Measurements from ENCODE around the gene TSPAN15.
A peak's percentile ranks its signal among the peaks of the same experiment; 100 is the strongest.

Gene TSPAN15

DNA sequence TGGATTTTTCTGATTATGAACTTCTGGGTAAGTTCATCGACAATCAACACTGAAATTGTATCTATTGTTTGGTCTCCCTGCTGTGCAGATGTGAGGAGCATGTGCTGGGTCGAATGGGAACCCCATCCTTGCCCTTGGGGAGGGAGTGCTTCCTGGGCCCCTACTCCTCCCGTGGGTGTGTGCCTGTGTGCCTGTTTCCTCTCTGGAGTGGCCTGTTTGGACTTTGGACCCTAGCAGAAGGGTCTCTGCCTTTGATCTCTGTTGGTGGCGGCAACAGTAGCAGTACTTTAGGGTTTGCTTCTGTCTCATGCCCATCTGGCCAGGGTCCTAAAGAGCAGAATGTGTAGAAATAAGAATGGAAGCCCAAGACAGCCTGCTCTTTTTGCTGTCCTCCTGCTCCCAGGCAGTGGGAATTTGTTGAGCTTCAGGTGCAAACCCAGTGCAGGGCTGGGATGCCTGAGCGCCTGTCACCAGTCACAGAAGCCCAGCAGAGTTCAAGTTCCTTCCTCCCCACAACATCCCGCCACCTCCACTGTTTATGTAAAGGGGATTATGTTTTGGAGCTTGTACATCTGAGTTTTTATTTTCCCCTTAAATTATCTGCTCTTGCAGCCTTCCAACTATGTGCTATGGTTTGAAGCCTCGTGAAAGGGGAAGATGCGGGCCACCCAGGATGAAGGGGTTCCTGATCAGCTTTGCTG is 33.1 kb upstream of the TSPAN15 start:
- DNase-seq, result no peak

DNA sequence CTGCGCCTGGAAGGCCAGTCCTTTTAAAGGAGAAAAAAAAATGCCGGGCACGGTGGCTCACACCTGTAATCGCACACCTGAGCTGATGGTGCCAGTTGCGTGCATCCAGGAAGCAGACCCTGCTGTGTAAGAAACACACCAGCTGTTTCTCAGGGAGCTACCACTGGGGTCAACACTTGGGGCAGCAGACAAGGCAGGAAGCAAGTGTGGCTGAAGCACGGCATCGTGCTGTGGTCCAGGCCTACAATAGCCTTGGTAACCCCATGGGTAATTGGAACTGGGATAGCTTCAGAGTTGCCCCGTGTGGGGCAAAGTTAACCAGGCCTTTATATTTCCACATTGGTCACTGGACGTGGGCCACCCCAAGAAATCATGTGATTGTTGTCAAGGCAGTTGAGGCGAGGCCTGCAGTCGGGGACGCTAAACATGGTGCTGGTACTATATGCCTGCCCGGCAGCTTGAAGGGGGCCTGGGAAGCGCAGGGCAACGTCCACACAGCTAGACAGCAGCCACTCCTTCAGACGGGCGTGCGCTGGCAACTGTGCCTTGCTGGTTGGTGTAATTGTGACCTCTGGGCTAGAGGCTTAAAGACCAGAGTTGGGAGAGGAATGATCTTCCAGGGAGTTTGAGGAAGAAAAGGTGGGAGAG is 32.0 kb upstream of the TSPAN15 start:
- DNase-seq, result no peak

- no peak for DNase-seq
Measured at GRCh38 chr10:69419744-69420126, 31.5 kb upstream of the TSPAN15 start.

DNA sequence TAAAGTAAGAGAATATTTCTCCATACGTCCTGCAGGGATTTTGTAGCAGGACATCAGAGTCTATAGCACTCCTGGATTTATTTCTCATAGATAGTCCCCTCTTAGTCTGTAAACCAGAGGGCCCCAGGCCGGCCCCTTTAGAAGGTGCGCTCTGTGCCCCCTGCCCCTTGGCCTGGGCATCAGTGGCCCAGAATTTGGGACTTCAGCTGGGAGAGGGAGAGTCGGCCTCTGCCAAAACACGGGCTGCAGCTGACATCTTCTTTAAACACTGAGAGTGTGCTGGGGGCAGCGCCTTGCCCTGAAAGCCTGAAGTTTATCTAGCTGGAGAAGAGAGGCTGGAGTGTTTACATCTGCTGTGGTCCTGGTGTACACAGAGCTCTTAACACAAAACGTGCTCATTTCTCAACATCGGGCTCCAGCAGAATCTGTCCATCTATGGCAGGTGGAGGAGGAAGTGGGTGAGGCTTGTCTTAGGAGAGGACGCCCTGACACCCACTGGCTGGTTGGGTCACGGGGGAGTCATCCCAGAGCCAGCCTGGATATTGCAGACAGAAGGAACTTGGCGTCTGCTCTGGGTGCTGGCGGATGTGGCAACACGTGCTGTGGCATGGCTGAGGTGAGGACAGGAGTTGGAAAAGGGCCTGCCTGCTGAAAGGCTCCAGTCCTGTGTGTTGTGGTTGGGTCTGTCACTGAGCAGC is 29.5 kb upstream of the TSPAN15 start:
- no peak for DNase-seq

- DNase-seq, result no peak
Measured at GRCh38 chr10:69422676-69423075, 28.6 kb upstream of the TSPAN15 start.

DNA sequence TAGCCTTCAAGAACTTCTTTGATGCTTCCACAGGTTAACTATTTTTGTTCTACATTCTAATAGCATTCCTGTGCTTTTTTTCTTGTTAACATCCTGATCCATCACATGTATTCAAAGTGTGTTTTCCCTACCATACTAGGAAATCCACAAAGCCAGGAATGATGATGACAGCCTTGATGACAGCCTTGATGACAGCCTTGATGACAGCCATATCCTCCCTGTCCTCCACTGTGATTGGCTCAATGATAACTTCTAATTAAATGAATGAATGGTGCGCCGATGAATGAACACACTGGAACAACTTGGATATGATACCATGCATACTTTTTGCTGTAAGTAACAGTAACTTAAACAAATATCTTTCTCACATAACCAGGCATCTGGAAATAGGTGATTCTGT is 26.2 kb upstream of the TSPAN15 start:
- DNase-seq, result no peak

- peak; percentile 82 for DNase-seq
Measured at GRCh38 chr10:69425511-69426298, 25.6 kb upstream of the TSPAN15 start.

GRCh38 chr10:69426376-69426727 is 24.9 kb upstream of the TSPAN15 start:
- DNase-seq, result no peak

- DNase-seq, result no peak
Measured at GRCh38 chr10:69428165-69428564, 23.1 kb upstream of the TSPAN15 start.

DNA sequence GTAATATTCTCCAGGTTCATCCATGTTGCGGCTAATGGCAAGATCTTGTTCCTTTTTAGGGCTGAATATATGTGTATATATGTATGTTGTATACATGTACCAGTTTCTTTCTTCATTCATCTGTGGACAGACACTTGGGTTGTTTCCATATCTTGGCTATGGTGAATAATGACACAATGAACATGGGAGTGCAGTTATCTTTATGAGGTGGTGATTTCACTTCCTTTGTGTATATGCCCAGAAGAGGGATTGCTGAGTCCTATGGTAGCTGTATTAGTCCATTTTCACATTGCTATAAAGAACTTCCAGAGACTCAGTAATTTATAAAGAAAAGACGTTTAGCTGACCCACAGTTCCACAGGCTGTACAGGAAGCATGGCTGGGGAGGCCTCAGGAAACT is 17.1 kb upstream of the TSPAN15 start:
- DNase-seq, result no peak

- DNase-seq, result no peak
Measured at GRCh38 chr10:69434926-69435325, 16.3 kb upstream of the TSPAN15 start.

- no peak for DNase-seq
Measured at GRCh38 chr10:69435966-69436520, 15.2 kb upstream of the TSPAN15 start.

DNA sequence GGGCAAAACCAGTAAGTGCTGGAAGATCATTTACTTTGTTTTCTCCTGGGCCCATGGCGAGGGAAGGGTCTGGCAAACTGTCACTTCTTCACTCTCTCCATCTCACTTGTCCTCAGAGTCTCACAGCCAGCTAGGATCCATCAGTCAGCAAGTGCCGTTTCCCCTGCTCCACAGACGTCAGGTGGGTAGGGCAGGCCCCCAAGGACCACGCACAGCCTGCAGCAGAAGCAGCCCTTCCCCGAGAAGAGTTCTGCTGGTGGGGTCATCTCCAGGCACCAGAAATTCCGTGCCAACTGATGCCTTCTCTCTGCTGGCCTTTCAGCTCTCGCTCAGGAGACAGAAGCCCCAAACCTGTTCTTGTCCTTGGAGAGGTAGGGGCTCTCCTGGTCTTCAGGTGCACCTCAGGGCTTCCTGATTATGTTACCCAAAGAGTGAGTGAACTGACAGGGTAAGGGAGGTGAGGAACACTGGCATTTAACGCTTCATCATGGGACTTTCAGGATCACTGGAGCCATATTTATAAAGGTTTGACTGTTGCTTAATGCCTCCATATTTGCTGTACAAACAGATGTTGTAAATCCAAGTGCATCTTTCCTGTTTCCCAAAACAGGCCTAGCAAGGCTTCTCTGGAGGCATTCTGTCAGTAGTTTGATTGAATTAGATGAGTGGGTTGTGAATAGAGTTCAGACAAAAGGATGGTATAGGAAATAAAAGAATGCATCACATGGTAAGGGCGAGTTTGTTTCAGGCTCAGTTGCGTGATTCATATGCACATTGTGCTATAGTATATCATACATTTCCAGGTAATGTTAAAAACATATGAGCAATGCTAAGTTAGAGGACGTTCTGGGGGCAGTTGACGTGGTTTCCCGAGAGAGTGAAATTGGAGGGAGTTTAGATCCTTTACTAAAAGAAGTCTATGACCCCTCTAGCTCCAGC is 13.7 kb upstream of the TSPAN15 start:
- no peak for DNase-seq

DNA sequence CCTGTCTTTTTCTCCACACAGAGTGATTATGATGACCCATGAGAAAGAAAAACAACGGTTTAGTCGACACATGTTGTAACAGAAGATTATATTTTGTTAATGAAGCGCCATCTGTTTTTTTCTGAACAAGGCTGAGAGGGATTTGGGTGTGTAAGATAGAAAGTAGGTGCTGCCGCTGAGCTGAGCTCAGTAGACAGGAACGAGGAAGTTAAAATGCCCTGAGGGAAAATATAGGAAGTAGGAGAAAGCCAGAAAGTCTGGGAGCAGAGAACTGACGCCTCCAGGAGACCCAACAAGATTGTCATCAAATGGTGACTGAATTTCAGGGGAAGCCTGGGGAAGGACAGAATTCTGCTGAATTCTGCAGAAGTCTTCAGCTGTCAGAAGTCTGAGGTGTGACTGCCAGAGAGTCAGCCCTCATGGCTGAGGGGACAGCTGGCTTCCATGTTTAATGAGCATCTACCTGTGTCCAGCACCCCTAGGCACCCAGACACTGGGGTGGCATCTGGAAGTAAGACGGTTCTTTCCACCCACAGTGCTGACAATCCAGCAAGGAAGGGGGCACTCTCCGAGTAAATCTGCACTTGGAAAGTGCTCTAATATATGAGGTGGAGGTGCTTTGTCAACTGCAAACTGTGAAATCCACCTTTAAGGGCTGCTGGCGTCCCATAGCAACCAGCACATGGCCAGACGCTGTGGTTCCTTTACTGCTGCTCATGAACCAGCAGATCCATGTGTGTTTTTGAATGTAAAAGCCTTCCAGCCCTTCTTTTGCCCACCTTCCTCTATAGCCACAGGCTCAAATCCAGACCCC is 12.5 kb upstream of the TSPAN15 start:
- no peak for DNase-seq

GRCh38 chr10:69439350-69439739 is 11.9 kb upstream of the TSPAN15 start:
- no peak for DNase-seq

DNA sequence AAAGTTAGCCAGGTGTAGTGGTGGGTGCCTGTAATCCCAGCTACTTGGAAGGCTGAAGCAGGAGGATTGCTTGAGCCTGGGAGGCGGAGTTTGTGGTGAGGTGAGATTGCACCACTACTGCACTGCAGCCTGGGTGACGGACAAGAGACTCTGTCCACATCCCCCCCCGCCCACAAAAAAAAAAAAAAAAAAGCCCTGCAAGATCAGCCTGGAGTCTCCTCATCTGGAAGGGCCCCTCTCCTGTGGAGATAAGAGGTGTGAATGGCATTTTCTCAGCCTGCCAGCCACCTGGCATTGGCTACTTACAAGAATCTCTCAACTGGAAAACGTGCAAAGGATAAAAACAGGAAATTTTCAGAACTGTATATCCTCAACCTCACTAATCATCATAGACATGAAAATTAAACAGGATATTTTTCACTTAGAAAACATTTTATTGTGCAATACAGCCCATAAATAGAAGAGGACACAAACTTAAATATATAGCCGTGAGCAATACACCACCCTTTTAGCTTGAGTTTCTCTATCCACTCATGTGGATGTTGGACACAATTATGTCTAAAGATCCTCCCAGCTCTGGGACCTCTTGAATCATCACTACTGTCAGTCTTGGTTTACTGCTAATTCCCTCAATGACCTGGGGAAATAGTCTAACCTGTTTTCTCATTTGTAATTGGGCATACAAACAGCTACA is 11.3 kb upstream of the TSPAN15 start:
- no peak for DNase-seq

- no peak for DNase-seq
Measured at GRCh38 chr10:69443354-69443753, 7.9 kb upstream of the TSPAN15 start.

GRCh38 chr10:69445041-69445440 is 6.2 kb upstream of the TSPAN15 start:
- no peak for DNase-seq

- no peak for DNase-seq
Measured at GRCh38 chr10:69446229-69446628, 5.0 kb upstream of the TSPAN15 start.

DNA sequence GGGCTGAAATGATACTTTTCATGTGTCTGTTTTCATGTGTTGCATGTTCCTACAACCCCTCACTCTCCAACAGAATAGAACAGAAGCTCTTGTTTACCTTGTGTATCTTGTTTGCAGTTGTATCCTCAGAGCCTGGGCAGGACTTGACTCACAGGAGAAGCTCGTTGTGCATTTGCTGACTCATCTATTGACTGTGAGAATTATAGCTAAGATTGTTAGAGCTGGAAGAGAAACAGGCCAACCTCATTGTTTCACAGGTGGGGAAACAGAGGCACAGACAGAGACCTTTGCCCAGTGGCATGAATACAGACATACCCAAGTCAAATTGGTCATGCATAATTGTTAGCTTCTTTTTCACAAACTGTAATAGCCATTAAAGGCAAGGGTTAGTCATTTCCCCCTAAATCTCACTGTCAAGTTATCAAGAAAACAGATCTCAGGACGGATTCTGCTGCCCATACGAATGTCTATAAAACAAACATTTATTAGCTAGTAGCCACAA is 4.6 kb upstream of the TSPAN15 start:
- DNase-seq, result no peak

Data from central memory CD4-positive, alpha-beta T cell (primary cell).